Measurements from ENCODE around the gene AHNAK. TPM values are rescaled to one million over a fixed set of nuclear protein-coding genes. Genes with fewer than 3 reads are reported as not detected.

The AHNAK gene
- total RNA-seq, 2 donors from 2014 or later = 17.6 to 97.3 TPM

DNA sequence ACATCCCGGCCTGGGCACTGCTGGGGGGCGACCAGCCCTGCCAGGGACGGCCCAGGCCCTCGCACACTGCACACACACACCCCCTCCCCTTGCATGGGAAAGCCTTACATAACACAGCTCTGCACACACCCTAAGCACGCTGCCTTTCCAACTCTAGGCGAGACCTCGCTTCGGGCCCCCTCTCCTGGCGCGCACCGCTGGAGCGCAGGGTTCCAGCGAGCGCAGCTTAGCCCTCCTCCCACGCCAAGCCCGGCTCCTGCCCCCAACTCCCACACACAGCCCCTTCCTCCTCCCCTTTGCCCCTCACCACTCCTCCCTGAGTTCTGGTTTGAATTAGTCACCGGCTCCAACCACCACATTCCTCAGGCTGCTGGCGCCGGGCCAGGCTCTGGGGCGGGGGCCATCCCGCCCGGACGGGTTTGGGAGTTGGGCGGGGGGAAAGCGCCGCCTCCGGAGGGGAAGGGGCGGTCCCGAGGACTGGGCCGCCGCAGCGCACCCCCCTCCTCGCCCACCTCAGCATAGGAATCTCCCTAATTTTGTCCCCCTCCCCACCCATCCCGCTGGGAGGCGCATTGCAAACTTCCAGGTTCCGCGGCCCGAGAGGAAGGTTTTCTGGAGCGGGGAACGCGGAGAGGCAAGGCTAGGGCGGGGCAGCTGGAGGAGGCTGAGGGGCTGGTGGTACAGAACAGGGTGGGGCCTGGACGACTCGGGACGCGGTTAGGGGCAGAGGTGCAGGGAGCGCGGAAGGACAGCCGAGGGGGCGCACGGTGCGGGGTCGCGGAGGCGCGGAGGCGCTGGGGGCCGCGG, 966 bp downstream of the AHNAK start:
- Mint-ChIP-seq H3K36me3 (no peaks in the 10 kb centered on the region), H3K9me3 (no peaks in the 10 kb centered on the region), H3K27ac (peak overlapping the region in 1 of 2 donors; percentile 90)
- ATAC-seq (peak; percentile 24 to 50), DNase-seq (ENCODE audit: low spot score in 2 of 2) (peak; percentile 61 to 87)

DNA sequence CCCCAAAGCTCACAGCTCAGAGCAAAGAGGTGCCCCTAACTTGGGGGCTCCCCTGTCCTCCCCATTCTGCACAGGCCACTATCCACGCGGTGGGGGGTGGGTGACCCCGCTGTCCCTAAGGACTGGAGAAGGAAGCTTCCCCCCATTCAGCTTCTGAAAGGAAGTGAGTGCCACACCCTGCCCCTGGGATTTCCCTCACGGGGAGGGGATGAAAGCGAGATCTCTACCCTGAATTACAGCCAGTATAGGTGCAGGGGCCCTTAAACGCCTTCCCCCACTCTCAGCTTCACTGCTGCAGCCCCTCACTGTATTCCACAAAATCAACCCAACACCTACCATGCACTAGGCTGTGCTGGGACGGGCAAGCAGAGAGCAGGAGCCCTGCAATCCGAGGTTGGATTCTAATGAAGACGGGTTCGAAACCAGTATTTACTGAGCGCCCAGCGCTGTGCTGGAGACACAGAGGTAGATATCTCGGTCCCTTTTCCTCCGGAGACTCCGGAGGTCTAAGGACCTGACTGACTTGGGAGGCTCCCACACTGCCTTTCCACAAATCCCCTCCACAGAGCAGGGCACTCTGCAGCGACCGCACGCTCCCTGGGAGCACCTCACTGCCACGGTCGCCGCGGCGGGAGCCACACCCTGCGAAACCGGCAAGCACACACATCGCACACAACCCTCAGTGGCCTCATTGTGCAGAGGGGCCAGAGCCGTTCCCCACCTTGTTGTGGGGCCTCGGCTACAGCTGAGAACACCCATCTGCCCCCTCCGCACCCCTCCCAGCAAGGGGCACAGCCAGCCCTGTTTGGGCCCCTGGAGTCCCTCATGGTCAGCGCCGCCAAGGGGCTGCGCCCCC, 1.8 kb downstream of the AHNAK start:
- ATAC-seq = peak in 1 of 2 donors; percentile 16
- Mint-ChIP-seq H3K9me3 (no peaks in the 10 kb centered on the region), H3K36me3 (no peaks in the 10 kb centered on the region), H3K27ac (peak overlapping the region; percentile 55 to 90)
- DNase-seq (ENCODE audit: low spot score in 2 of 2) = no peak

DNA sequence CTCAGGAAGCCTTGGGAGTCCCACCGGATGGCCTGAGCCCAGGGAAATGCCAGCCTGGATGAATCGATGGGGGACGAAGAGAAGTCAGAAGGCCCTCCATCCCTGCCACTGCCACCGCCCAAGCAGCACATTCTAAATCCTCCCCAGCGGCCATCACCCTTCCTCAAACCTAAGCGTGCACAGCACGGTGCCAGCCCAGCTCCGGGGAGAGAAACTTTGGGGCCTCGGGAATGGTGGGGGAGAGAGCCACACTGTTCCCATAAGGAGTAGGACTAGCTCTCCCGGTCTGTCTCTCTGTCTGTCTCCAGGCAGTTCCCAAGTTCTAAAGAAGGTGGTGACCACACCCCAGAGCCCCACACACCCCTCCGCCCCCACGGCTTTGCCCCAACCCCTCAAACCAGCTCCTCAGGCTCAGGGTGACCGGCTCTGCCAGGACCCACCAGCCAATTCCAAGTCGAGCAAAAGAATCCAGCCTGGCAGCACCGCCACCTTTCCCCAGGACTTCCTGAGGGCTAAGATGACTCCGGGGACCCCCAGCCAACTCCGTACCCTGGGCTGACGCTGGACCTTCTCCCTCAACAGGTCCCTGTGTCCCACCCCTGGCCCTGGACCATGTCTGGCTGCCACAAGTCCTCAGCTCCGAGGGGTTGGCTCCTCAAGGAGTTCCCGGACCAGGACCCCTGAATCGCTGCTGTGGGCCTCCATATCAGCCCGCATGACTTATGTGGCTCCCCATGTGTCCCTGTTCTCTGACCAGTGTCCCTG, 2.7 kb downstream of the AHNAK start:
- DNase-seq (ENCODE audit: low spot score in 2 of 2) (no peak), ATAC-seq (no peak)
- Mint-ChIP-seq H3K9me3 (no peaks in the 10 kb centered on the region), H3K36me3 (no peaks in the 10 kb centered on the region), H3K27ac (peak overlapping the region; percentile 65 to 90)

DNA sequence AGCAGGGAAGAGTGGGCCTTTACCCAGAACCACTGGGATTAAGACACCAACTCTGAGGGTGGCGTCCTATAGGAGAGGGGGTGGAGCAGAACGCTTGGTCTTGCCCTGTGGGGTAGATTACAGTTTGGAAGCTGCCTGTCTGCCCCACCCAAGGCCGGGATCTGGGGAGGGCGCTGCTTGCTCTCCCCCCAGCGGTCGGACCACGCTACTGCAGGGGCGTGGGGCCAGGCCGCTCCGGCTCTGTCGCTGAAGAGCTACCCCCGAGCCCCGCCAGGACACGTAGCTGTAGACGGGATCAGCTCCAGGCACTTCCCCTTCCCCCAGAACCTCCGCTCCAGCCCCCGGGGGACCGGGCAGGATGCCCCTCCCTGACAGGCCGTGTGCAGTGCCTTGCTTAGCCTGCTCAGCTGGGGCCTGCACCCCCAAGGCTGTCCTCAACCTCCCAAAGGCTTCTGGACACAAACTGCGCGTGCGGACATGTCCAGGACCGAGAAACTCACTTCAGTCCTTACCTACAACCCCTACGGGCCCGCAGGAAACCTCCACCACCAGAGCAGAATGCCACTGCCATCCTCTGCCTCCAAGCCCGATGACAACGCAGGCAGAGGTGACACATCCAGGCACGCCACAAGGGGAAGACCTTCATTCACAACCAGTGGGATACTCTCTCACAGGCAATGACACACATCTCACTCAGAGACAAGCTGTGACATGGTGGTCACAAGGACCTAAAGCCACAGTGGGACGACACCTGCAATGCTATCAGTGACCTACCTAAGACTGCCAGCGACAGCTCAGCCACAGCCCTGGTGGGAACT, 3.6 kb downstream of the AHNAK start:
- DNase-seq (ENCODE audit: low spot score in 2 of 2) (peak; percentile 80 to 89), ATAC-seq (peak; percentile 62 to 76)
- no peaks in the 10 kb centered on the region for H3K9me3 Mint-ChIP-seq
- H3K27ac Mint-ChIP-seq = peak overlapping the region in 1 of 2 donors; percentile 90
- no peaks in the 10 kb centered on the region for H3K36me3 Mint-ChIP-seq

DNA sequence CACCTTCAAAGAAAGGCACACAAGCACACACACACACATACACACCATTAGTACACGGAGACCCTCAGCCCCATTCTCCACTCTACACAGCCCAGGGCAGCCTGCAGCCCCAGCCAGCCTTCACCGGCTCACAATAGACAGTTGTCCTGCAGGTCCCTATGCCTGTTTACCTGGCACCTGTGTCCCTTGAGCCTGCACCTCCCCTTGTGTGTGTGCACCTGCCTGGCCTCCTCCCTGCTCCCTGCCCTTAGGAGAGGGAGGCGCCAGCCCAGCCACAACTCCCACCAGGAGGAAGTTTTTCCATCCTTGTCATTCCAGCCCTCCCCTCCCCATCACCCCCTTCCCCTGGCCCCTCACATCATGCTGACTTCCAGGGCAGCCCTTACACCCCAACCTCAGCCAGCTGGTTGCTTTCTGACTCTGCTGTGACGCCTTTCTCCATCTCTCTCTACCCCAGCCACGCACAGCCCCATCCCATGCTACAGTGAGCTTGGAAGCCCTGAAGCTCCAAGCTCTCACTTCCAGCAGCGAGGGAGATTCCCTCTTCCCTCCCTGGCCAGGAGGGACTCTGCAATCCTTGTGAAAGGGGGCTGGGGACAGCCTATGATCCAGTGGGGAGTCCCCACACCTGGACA, 4.4 kb downstream of the AHNAK start:
- ATAC-seq = no peak
- H3K27ac Mint-ChIP-seq = peak overlapping the region in 1 of 2 donors; percentile 90

DNA sequence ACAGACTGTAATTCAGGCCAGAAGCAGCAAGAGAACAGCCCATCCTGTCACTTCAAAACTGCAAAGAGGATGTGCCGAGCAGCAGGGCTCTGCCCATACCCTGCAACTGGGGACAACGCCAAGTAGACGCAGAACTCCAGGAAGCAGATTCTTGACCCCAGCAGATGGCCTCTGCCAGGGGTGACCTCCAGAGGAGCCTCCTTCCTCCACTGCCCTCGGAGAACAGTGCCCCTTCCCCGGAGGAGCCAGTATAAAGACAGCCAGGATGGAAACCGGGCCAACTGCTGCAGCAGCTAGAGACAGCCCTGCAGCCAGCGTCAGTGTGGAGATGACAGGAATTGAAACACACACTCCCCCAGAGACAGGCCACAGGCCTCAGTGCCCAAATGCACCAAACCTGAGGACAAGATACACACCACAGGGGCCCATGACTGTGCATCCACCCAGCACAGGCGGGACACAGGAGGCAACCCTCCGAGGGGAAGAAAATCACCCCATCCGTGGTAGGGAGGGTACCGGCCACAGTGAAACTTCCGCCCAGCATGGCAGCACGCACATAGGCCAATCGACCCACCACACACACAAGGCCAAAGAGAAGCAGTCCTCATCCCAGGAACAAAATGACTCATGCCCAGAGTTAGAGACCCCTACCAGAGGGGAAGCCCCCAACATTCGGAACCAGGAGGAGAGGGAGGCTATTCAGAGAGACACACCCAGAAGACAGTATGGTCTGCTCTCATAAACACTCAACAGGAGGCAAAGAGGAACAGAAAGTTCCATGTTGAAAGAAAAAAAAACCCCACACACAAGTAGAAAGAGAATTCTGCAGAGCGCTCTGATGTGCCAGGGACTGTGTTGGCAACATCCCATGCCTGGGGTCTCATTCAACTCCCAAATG, 5.6 kb downstream of the AHNAK start:
- no peak for ATAC-seq
- peak overlapping the region in 1 of 2 donors; percentile 90 for H3K27ac Mint-ChIP-seq
- DNase-seq (ENCODE audit: low spot score in 2 of 2) = no peak
- H3K36me3 Mint-ChIP-seq = no peaks in the 10 kb centered on the region
- H3K9me3 Mint-ChIP-seq = no peaks in the 10 kb centered on the region

More for the DNA sequence above, 4.4 kb downstream of the AHNAK start:
- DNase-seq (ENCODE audit: low spot score in 2 of 2) = no peak
- H3K9me3 Mint-ChIP-seq = no peaks in the 10 kb centered on the region
- H3K36me3 Mint-ChIP-seq = no peaks in the 10 kb centered on the region

DNA sequence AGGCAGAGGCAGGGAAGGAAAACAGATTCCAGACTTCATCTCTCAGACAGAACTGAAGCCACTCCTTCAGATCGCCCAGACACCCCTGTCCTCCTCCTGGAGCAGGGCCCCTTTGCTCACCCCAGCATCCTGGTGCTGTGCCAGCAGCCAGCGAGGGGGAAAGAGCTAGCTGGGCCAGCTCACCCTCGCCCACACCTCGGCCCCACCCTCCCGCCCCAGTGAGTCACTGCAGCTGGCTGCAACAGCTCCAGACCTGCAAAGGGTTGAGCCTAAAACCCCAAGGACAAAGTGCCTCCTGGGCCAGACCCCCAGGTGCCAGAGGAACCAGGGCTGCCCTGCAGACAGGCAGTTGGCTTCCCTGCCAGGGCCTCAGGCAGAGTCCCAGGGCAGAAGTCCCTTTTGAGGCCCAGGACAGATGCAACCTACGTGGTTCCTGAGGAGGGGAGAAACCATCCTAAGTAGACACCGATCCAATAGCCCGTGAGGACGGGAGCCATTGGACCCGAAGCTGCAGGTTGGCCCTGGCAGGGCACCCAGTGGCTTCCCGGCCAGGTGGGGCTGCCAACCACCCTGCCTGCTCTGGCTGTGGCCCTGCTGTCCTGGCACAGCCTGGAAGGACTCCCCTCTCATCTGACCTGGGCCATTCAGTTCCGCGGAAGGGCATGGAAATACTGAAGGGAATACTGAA, 7.2 kb downstream of the AHNAK start:
- ATAC-seq = peak; percentile 25 to 36
- no peak overlapping the region for H3K27ac Mint-ChIP-seq
- peaks cover 0 to 6% of the 10 kb centered on the region in 2 donors for H3K36me3 Mint-ChIP-seq
- H3K9me3 Mint-ChIP-seq = no peaks in the 10 kb centered on the region
- DNase-seq (ENCODE audit: low spot score in 2 of 2) = no peak

DNA sequence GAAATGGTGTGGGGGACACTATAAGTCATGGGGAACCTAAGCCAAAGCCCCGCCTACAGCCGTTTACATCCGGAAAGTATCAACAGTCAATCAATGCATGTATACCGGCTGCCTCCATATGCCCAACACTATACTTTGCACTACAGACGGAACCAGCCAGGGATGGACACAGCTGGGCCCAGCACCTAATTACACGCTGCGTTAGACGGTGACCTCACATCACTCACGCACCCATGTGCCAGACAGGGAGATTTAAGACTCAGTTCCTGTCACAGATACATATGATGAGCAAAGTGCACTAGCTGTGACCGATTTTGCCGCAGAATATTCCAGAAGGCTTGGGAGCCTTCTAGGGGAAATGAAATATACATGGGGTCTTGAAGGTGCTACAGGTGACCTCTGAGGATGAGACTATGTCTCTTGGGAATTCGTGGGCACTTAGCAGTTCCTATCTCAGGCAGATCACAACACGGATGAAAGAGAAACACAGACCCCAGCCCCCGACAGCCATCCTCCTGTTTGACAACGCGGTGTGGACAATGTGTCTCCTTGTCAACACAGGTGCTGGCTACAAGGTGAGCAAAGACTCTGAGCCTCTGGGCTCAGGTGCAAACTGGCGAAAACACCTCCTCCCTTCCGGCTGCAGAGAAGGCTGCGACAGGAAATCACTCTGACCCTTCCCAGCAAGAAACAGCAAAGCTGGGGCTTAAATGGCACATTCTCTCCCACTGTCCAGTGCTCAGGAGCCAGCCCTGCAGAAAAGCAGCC, 8.0 kb downstream of the AHNAK start:
- Mint-ChIP-seq H3K27ac (no peak overlapping the region), H3K9me3 (no peaks in the 10 kb centered on the region), H3K36me3 (peaks cover 5 to 6% of the 10 kb centered on the region in 2 donors)
- DNase-seq (ENCODE audit: low spot score in 2 of 2) (no peak), ATAC-seq (no peak)

DNA sequence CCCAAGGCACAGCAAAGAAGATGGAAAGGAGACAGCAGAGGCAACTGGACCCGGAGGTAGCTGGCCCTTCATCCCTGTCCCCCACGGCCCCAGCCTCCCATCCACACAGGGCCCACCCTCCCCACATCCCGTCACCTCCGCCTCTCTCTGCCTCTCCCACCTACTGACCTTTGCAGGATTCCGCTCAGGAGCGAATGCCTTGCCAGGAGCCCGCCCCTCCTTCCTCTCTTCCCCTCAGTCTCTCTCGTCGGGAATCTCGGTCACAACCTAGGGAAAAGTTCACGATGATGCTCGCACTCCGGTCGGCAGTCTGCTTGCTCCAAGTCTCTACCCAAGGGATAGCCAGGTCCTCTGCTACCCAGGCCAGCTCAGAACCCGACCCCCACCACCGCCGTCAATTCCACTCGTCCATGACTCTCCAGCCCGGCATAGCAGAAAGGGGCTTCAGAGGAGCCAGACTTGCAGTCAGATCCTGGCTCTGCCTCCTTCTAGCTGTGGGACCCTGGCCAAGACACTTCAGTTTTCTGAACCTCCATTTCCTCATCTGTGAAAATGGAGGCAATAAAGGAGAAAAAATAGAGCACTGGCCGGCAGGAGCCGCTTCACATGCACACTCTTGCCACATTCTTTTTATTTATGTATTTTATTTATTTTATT, 10.2 kb downstream of the AHNAK start:
- no peak for DNase-seq (ENCODE audit: low spot score in 2 of 2)
- no peak for ATAC-seq
- H3K9me3 Mint-ChIP-seq = no peaks in the 10 kb centered on the region
- no peak overlapping the region for H3K27ac Mint-ChIP-seq
- H3K36me3 Mint-ChIP-seq = peaks cover 6 to 22% of the 10 kb centered on the region in 2 donors

DNA sequence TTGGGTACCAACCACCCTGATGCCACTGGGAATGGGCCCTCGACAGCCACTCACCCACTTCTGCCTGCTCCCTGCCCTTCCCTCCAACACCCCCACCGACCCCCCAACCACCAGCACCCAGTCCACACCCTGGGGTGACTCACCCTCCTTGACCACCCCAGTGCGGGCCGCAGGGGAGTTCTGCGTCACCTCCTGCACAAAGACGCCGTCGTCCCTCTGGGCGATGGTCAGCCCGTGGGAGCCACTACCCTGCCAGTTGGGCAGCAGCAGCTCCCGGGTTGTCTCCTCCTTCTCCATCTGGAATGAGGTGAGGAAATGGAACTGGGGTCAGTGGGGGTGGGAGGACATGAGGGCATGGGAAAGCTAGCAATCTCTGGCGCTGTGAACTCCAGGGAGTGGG, 10.8 kb downstream of the AHNAK start:
- no peak for DNase-seq (ENCODE audit: low spot score in 2 of 2)
- no peaks in the 10 kb centered on the region for H3K9me3 Mint-ChIP-seq
- no peak for ATAC-seq
- H3K27ac Mint-ChIP-seq = no peak overlapping the region
- H3K36me3 Mint-ChIP-seq = peaks cover 6 to 22% of the 10 kb centered on the region in 2 donors

DNA sequence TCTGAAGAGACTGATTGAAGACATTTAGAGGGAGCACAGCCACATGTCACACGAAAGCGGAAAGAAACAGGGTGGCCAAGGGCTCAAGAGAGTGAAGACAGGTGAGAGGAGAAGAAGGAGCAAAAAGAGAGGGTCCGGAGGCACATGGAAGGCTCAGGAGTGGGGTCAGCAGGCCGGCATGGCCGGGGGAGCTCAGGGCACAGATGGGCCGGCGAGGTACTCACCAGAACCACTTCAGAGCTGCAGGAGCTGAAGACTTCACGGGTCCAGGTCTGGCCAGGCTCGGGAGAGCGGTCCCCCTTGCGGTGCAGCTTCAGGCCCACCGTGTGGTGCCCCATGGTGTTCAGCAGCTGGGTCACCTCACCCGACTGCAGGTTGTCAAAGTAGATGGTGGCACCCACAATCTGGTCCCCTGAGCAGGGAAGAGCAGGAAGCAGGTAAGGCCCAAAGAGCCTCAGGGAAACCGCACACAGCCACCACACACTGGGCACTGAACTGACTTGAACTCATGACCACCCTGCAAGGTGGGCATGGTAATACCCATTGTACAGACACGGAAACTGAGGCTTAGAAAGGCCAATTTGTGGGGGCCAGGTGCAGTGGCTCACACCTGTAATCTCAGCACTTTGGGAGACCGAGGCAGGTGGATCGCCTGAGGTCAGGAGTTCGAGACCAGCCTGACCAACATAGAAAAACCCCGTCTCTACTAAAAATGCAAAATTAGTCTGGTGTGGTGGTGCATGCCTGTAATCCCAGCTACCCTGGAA, 11.6 kb downstream of the AHNAK start:
- Mint-ChIP-seq H3K36me3 (peaks cover 6 to 22% of the 10 kb centered on the region in 2 donors), H3K27ac (no peak overlapping the region)
- no peak for DNase-seq (ENCODE audit: low spot score in 2 of 2)

DNA sequence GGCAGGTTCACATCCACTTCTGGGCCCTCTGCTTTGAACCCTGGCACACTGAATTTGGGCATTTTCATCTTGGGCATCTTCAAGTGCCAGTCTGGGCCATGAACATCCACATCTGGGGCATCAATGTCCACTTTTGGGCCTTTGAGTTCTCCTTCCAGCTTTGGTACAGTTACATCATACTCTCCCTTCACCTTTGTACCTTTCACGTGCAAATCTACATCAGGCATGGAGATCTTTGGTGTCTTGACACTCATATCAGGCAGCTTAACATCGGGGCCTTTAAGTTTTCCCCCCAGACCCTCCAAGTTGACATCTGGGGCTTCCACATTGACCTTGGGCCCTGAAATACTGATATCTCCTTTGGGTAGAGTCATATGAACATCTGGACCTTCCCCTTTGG, 14.5 kb downstream of the AHNAK start:
- Mint-ChIP-seq H3K9me3 (no peaks in the 10 kb centered on the region), H3K36me3 (peaks cover 6 to 34% of the 10 kb centered on the region in 2 donors), H3K27ac (no peak overlapping the region)
- ATAC-seq (no peak), DNase-seq (ENCODE audit: low spot score in 2 of 2) (no peak)

More for the DNA sequence above, 11.6 kb downstream of the AHNAK start:
- no peak for ATAC-seq
- H3K9me3 Mint-ChIP-seq = no peaks in the 10 kb centered on the region
